HG03558 (cell line): Measurements from ENCODE around the gene METTL13.
"Not testable (repeated sequence)": the region's sequence is repeated elsewhere in the genome, so short reads cannot be mapped to it uniquely, and the experiment has no call there.

Experiments
- ATAC-seq: cut with Tn5 transposase; IDR thresholded peaks from one replicate; pipeline ENCODE4 v1.9.1; 2021; ENCODE audit warnings: moderate number of reproducible peaks; ENCODE audit not compliant: unreplicated experiment; ENCODE audit errors: extremely low read depth

The METTL13 gene

DNA sequence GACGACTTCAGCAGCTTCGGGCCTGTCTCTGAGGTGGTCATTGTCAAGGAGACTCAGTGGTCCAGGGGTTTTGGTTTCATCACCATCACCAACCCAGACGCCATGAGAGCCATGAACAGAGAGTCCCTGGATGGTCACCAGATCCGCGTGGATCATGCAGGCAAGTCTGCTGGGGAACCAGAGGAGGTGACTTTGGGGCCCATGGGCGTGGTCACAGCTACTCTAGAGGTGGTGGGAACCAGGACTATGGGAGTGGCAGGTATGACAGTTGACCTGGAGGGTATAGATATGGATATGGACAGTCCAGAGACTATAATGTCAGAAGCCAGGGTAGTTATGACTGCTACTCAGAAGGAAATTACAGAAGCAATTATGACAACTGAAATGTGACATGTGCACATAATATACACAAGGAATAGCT is 19.3 kb upstream of the METTL13 start:
- no peak for ATAC-seq

DNA sequence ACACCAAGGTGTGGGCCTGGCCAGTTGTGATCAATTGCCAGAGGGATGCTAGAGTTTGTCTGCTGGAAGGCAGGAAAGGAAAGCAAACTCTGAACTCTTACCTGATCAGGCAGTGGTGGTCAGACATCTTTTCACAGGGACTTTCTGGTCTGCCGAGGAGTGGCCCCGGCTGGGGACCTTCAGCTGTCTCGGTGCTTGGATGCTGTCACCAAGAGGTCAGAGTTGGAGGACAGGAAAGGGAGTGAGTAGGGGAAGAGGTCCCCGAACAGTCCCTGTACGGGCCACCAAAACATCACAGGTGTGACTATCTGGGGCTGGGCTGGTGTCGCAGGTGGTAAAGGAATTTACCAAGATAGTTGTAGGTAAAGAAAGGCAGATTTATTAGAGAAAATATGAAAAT is 17.7 kb upstream of the METTL13 start:
- no peak for ATAC-seq

DNA sequence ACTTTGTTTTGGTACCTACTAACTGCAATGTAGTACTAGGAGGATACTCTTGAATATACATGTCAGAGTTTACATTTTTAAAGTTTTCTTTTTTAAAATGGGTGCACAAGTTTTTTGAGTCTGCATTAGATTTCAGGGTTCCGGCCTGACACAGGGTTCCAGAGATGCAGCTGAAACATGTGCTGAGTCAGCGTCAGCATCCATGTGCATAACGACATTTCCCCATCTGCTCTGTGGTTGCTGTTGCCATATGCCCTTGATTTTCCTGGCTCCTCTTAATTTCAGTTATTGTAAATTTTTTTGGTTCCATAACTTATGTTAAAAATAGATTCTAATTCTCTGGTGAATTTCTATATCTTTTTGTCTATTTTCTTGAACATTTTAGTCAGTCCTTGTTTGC is 12.3 kb upstream of the METTL13 start:
- no peak for ATAC-seq

DNA sequence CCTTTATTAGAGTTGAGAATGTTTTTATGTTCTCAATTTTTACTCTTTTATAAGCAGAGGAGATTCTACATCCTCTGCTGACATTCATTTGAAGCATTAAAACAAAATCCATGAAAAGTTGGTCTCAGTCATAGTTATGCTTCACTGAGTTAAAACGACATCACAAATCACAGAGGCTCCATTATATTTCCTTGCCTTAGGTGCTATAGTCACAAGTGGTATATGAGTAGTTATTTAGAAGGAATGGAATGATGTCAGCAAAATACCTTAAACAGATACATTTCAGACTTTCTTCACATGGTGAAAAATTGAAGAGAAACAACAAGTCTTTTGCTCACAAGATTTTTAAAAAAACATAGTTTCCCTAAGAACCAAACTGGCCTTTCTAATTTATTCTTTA is 11.7 kb upstream of the METTL13 start:
- no peak for ATAC-seq

DNA sequence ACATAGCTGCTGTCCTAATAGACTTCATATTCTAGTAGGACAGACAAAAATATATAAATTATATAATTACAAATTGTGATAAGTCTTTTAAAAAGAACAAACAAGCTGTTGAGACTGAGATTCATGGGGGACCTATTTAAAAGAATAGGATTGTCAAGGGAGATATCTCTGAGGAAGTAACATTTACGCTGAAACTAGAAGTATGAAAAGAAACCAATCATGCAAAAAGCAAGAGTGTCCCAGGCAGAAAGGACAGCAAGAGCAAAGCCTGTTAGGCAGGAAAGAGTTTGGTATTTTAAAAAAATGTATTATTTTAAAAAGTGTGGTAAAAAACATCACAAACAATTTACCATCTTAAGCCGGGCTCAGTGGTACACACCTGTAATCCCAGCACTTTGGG is 9.1 kb upstream of the METTL13 start:
- ATAC-seq: no peak

DNA sequence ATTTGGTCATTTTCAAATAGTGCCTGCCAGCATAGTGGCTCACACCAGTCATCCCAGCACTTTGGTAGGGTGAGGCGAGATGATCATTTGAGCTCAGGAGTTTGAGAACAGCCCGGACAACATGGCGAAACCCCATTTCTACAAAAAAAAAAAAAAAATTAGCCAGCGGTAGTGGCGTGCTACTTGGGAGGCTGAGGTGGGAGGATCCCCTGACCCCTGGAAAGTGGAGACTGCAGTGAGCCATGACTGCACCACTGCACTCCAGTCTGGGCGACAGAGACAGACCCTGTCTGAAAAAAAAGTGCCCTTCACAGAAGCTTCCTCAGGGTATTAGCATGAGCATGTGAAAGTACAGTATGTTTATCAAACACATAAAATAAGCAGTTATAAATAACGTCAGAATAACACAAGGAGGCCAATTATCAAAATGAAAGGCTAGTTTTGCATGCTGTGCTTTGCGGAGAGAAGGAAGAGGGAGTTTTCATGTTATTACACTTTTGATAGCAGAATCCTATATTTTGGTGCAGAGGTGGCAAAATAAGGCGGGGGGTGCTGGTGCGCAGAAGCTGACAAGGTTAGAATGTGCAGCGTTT is 781 bp upstream of the METTL13 start:
- no peak for ATAC-seq

DNA sequence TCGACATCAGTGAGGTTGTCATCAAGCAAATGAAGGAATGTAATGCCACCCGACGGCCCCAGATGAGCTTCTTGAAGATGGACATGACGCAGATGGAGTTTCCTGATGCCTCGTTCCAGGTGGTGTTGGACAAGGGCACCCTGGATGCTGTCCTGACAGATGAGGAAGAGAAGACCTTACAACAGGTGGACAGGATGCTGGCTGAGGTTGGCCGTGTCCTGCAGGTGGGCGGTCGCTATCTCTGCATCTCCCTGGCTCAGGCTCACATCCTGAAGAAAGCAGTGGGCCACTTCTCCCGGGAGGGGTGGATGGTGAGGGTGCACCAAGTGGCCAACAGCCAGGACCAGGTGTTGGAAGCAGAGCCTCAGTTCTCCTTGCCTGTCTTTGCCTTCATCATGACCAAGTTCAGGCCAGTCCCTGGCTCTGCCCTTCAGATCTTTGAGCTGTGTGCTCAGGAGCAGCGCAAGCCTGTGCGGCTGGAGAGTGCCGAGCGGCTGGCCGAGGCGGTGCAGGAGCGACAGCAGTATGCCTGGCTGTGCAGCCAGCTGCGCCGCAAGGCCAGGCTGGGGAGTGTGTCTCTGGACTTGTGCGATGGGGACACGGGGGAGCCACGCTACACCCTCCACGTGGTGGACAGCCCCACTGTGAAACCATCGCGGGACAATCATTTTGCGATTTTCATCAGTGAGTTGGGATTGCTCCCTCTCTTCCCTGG is 2.5 kb downstream of the METTL13 start:
- no peak for ATAC-seq

DNA sequence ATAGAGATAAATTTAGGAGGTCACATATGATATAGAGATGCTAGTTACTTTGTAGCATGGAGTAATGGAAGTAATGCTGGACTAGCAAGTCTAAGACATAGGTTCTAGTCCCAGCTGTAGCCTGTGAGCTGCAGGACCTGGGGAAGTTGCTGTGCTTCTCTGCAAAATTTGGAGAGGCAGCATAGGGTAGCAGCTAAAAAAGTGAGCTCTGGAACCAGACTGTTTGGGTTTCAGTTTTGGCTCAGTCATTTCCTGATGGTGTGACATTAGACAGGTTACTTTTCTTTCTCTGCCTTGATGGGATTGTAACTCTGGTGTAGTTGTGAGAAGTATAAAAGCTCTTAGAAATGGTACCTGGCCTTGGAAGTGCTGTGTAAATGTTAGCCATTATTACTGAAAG is 3.3 kb downstream of the METTL13 start:
- ATAC-seq: no peak

DNA sequence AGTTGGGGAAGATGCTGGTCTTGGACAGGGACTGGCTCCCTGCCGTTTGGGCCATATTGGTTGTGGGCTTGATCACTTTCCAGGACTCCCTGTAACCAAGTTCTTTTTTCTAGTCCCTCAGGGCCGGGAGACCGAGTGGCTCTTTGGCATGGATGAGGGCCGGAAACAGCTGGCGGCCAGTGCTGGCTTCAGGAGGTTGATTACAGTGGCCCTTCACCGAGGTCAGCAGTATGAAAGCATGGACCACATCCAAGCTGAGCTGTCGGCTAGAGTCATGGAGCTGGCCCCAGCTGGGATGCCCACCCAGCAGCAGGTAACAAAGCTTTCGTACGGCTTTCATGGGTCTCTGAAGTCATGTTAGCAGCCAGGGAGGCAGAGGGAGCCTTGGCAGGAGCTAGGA is 4.3 kb downstream of the METTL13 start:
- ATAC-seq: no peak

DNA sequence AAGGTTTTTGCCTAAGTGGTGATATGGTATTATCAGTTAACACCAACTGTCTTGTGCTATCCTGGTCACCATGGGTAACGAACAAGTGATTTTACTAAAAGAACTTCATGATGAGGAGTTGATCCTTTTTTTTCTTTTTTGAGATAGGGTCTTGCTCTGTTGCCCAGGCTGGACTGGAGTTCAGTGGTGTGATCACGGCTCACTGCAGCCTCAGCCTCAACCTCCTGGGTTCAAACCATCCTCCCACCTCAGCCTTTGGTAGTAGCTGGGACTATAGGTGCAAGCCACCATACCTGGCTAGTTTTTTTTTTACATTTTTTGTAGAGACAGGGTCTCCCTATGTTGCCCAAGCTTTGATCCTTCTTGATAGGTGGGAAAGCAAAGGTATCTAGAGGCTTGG is 5.1 kb downstream of the METTL13 start:
- no peak for ATAC-seq

DNA sequence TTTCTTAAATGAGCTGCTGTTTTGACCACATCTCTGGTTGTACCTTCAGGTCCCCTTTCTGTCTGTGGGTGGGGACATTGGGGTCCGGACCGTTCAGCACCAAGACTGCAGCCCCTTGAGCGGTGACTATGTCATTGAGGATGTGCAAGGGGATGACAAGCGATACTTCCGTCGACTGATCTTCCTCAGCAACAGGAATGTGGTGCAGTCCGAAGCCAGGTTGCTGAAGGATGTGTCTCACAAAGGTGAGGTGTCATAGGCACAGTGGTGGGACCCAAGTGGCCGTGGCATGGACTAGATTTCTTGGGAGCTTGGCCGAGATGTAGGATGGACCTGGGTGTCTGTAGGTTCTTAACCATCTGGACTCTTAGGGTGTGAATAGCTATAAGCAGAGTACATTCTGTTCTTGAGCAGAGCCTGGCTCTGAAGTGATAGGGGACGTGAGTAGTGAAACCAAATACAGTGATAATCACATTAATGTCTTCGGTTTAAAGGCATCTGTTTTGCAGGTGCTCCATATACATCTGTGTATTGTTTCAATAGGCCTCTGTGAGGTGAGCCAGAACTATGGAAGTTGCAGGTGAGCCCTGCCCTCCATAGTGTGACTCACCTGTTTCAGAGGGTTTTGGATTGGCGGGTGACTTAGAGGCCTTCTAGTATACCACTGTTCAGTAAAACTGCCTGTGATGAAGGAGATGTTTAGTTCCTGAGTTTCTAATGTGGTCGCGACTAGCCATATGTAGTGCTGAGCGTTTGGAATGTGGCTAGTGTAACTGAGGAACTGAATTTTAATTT is 6.4 kb downstream of the METTL13 start:
- no peak for ATAC-seq

DNA sequence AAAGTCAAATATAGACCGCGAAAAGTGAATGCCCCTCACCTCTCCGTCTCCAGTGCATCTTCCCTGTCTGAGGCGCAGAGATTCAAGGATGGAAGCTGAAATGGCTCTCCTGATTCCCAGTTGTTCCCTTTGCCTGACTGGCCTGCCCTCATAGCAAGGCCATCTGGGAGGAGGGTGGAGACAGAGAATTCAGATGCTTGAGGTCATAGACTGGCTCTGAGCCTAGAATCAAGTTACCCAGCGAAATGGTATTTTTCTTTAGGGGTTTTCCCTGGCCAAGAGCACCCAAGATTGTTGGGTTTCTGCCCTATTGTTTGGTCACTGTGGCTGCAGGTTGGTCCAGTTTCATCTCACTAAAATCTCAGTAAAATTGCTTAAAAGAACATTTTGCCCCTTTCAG is 7.2 kb downstream of the METTL13 start:
- ATAC-seq: no peak

DNA sequence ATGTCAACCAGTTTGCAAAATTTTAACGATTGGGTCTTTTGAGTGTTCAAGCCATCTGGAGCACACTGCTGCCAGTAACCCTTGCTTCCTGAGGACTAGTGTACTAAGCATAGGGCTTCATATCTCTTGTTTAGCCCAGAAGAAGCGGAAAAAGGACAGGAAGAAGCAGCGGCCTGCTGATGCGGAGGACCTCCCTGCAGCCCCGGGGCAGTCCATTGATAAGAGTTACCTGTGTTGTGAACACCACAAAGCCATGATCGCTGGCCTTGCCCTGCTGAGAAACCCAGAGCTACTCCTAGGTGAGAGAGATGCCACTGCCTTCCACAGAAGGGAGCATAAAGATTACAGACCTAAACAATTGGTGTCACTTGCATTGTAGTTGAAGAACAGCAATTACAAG is 8.9 kb downstream of the METTL13 start:
- ATAC-seq: no peak

DNA sequence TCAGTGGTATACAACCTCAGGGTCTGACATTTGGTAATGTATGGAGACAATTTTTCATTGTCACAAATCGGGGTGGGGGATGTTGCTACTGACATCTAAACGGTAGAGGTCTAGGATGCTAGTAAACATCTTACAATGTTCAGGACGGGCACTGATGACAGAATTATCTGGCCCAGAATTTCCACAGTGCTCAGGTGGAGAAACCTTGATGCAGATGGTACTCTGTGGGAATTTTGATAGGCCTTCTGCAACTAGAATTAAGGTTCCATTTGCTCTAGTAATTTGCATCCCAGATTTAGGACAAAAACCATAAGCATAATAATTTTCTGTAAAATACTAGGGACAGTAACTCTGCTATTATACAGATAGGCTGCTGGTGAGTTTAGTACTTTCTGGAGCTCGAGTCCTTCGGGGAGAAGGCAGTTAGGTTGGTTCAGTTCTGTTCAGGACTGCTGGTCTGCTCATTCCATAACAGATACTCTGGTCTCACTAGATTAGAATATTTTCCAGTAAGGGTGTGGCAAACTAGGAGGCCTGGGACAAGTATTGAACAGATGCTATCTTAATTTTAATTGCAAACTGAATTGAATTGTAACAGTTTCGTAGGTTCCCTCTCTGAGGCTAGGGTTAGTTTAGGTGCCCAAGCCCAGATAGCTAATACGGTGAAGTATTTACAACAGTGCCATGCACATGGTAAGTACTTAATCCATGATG is 11.4 kb downstream of the METTL13 start:
- ATAC-seq: no peak

DNA sequence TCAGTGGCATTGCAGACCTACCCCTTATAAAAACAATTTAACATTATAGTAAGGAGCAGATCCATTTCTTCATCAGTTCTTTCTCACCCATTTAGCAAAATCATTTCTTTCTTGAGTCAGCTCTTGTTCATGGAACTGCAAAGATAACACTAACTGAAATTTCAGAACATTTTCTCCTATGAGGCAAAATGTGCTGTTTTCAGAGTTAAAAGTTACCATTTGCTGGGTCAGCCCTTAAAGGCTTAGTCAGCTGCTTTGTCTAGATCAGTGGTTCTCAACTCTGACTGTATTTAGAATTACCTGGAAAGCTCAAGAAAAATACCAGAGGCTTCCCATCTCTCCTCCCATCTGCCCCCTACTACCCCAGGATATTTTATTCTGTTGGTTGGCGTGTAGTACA is 12.2 kb downstream of the METTL13 start:
- no peak for ATAC-seq

DNA sequence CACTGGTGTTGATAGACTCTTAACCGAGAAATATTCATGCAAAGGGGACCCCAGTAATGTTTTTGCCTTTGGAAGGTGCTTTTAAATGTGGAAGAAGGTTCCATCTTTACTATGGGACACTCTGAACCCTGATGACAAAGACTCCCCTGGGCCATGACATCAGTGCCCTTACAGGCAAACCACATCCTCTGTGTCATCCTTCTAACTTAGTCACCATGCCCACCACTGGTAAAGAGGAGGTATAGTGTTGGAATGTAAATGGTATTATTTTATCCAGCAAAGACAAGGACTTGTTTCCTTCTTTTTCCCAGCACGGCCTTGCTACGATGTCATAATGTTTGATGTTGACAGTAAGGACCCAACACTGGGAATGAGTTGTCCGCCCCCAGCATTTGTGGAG is 12.6 kb downstream of the METTL13 start:
- ATAC-seq: no peak

DNA sequence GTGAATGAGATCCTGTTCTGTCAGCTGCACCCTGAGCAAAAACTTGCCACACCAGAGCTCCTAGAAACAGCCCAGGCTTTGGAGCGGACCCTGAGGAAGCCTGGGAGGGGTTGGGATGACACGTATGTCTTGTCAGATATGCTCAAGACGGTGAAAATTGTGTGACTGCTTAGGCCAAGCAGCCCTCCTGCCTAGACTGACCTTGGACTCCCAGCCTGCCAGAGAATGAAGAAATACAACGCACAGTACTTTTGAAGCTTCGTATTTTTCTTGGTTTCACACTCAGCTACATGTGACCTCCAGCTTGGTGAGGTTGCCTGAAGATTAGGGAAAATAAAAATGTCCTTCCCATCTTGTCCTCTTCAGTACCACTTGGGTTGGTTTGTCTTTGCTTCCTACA is 15.1 kb downstream of the METTL13 start:
- ATAC-seq: no peak

DNA sequence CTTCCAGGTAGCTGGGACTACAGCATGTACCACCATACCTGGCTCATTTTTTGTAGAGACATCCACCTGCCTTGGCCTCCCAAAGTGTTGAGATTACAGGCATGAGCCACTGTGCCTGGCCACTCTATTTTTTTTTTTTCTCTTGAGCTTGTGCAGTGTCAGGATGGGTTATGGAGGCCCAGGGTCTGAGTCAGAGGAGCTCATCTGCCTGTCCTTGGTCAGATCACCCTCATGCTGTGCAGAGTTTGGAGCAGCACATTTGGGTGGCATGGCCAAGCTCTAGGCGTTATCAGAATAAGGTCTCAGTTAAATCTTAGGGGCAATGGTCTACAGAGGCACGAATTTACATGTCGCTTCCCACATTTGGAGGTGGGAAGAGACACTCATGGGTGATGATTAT is 16.9 kb downstream of the METTL13 start:
- no peak for ATAC-seq

DNA sequence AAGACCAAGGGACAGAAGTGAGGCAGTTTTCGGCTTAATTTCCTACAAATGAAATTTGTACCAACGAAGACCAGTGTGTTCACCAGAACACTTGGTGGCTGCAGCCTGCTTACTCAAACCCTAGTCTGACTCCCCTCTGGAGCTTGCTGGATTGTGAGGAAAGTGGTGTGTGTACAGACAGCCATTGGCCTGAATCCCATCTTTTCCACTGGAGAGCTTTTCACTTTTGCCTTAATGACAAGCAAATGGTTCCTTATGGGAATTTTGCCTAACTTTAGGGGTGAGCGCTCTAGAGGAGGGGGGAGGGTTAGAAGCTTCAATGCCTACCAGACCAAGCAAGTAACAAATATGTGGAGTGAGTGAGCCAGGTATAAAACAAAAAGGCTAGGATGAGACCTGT is 17.3 kb downstream of the METTL13 start:
- ATAC-seq: no peak

DNA sequence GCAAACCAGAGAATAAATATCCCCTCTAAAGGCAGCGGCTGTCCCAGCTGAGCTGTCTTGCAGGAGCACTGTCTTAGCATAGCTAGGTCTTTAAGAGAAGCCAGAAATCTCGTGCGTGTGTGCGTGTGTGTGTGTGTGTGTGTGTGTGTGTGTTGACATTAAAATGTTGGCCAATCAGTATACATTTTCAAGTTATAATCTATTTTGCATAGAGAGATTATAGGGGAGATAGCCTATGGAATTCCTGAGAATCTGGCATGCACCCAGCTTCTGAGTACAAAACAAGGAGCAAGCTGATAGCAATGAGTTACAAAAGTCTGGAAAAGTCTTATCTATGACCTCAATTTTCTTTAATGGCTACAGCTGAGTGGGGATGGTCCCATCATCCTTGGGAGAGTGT is 17.7 kb downstream of the METTL13 start:
- no peak for ATAC-seq

DNA sequence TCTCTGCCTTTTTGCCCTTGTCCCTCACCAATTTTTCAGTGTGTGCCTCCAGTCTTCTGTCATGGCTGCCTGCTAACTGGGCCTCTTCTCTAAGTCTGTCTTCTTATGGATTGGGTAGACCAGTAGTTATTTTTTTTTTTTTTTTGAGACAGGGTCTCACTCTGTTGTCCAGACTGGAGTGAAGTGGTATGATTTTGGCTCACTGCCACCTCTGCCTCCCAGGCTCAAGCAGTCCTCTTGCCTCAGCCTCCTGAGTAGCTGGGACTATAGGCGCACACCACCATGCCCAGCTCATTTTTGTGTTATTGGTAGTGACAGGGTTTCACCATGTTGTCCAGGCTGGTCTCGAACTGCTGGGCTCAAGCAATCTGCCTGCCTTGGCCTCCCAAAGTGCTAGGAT is 18.2 kb downstream of the METTL13 start:
- ATAC-seq: not testable (repeated sequence)
